HG02623 (cell line): Measurements from ENCODE around the gene GGNBP2.
"Not testable (repeated sequence)": the region's sequence is repeated elsewhere in the genome, so short reads cannot be mapped to it uniquely, and the experiment has no call there.

Experiments
- ATAC-seq: cut with Tn5 transposase; IDR thresholded peaks from one replicate; pipeline ENCODE4 v1.9.1; 2021; ENCODE audit warnings: moderate library complexity; ENCODE audit not compliant: unreplicated experiment

Gene GGNBP2, protein sequence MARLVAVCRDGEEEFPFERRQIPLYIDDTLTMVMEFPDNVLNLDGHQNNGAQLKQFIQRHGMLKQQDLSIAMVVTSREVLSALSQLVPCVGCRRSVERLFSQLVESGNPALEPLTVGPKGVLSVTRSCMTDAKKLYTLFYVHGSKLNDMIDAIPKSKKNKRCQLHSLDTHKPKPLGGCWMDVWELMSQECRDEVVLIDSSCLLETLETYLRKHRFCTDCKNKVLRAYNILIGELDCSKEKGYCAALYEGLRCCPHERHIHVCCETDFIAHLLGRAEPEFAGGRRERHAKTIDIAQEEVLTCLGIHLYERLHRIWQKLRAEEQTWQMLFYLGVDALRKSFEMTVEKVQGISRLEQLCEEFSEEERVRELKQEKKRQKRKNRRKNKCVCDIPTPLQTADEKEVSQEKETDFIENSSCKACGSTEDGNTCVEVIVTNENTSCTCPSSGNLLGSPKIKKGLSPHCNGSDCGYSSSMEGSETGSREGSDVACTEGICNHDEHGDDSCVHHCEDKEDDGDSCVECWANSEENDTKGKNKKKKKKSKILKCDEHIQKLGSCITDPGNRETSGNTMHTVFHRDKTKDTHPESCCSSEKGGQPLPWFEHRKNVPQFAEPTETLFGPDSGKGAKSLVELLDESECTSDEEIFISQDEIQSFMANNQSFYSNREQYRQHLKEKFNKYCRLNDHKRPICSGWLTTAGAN

DNA sequence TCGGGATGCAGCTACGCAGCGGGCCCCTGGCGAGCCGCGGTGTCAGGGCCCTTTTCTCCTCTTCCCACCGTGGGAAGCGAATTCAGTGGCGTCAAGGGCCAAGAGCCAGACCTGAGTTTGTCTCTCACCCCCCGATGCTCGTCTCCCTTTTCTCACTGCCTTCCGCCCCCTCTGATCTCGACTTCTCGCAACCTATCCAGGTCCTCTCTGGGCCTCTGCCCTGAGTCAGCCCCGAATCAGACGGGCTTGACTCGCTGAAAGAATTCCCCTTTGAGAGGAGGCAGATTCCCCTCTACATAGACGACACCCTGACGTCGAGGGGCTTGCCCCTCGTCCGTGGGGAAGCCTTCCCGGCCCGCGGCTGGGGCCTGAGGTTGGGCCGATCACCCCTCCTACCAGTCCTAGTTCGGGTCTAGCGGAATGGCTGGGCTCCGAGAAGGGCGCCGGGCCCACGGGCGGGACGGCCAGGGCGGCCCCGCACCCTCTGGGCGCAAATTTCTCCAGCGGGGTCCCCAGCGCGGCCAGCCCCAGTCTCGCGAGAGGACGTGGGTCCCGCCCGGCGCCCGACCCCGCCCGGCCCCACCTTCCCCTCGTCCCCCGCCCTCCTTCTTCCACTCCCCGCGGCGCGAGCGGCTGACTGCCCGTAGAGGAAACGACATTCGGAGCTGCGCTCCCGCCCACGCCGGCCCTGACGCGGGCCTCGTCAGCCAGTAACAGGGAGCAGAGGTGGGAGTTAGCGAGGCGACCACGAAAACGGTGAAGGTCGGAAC, at the start of gene GGNBP2:
TSS of gene GGNBP2 (plus strand) at position 613 of the 770 bp plus-strand sequence. CDS start 806 bp downstream, outside the sequence.
- peak; percentile 43 for ATAC-seq

DNA sequence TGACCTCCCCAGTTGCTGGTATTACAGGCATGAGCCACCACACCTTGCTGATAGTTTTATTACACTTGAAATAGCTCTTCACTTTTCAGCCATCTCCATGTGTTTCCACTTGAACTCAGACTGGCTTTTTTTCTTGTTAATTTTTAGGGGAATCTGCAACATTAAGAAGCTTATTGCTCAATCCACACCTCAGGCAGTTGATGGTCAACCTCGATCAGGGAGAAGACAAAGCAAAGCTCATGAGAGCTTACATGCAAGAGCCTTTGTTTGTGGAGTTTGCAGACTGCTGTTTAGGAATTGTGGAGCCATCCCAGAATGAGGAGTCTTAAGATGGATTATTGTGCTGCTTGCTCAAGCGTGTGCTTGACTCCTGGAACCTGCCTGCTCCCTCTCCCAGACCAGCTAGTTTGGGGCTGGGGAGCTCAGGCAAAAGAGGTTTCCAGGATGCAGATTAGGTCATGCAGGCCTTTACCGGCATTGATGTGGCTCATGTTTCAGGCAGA, 49.6 kb upstream of the GGNBP2 start:
- ATAC-seq = no peak

DNA sequence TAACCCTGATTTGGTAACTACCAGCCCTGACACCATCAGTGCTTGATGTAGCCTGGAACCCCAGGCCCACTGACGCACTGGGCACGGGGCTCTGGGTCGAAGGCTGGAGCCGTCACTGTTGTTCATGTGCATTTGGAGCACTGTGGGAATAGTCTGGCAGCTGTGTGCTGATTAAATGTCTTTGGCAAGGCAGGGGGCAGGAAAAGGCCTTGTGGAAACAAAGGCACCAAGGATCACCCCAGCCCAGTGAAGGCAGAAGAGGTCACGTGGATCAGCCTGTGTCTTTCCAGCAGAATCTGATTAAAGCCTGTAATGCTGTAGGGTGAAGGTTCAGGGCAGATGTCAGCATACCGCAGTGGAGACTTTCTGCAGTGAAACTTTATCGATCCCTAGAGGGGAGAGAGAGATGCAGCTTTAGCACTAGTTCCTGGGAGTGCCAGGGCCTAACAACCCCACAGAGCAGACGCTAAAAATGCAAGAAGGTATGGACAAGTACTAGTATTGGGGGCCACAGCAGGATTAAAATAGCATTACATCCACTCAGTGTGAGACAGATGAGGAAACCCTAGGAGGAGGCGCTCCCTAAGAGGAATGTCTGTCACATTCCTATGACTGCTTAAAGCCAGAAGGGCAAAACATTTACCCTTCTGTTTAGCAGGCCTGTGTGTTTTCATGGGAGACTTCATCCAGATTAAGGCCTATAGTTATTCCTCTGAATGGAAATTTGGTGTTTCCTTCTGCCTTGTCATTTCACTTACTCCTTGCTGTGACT, 48.5 kb upstream of the GGNBP2 start:
- no peak for ATAC-seq

DNA sequence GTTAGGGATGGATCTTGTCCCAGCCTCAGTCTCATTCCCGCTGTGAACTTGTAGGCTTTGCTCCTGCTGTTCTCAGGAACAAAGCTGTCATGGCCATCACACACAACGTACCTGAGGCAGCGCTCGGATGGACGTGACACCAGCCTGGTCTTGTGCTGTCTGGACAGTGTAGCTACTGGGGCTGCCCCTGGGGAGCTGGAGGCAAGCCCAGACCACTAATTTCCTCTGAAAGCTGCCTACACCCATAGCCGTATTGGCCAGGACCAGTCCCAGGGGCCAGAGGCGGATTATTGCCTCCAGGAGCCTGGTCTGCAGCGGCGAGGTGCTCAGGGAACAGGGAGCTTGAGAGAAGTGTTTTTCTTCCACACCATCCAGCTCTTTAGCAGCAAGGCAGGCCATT, 46.6 kb upstream of the GGNBP2 start:
- no peak for ATAC-seq

DNA sequence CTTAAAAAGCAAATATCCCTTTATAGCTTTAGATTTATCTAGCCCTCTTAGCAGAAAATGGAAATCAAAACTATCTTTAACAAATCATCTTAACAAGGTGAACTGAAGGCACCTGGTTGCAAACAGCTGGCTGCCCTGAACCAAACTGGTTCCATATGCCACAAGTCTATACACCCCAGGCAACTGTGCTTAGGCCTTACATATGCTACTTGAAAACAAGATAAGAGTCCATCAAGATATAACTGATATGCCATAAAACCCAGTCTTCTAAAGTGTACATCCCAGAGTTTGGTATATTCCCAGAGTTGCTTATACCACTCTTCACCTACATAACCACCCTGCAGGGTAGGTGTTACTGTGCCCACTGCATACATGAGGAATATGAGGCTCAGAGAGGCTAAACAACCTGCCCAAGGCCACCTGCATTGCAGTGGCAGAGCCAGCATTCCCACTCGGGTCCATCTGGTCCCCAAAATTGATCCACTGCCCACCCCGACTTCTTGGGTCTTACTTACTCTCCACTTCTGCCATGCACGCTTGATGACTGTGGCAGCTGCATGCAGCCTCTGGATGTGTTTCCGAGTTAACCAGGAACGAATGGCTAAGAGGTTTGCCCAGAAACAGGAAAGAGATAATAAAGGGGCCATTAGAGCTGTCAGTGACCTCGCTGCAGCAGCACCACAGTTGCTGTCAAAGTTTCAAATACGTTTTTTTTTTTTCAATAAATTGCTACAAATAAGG, 46.0 kb upstream of the GGNBP2 start:
- no peak for ATAC-seq

DNA sequence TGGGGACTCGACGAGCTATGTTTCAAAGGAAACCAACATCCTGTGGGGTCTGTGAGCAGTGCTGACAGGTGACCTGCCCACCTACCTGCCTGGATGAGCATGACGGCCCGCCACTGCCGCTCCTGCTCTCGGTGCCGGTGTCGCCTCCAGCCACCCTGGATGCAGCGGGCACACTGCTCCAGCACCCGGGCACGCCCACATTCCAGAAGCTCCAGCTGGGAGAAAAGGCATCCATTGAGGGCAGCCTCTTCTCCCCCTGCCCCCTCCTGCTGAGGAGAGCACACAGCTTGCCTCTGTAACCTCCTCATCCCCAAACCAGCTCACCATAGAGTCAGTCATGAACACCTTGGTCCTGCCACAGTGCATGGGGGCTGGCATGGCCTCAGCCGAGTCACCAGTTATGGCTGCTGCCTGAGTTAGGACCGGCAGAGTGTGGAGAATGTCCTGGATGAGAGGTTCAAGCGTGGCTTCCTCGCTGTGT, 43.9 kb upstream of the GGNBP2 start:
- ATAC-seq = no peak

DNA sequence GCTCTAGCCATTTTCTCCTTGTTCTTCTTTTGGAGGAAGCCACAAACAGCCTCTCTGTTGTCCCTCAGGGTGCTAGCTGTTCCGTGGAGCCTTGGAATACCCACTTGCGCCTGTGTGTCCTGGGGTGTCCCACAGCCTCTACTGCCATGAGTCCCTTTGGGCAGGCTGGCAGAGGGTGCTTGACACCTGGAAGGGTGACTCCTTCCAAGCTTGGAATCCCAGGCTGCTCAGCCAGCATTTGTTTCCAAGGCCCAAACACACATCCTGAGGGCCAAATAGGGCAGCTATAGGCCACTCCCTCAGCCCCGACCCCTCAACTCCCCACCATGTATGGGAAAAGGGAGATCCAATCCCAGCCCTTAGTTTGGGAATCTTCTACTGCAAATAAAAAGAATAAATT, 43.4 kb upstream of the GGNBP2 start:
- ATAC-seq = no peak

DNA sequence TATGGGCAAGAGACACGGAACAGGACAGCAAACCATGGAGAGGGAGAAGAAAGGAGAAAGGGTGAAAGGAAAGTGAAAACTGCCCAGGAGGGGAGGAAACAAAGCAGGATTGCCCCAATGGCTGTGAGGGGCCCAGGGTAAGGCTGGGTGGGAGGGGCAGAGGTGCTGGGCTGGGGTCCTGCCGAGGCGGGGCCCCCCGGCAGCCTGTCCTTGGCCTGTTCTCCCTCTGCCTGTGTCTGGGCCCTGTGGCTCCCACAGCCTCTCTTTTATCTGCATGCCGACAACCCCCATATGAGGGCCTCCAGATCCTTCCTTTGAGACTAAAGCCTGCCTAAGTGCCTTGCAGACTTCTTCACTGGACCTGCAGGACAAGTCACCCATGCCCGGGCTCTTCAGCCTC, 42.8 kb upstream of the GGNBP2 start:
- no peak for ATAC-seq

DNA sequence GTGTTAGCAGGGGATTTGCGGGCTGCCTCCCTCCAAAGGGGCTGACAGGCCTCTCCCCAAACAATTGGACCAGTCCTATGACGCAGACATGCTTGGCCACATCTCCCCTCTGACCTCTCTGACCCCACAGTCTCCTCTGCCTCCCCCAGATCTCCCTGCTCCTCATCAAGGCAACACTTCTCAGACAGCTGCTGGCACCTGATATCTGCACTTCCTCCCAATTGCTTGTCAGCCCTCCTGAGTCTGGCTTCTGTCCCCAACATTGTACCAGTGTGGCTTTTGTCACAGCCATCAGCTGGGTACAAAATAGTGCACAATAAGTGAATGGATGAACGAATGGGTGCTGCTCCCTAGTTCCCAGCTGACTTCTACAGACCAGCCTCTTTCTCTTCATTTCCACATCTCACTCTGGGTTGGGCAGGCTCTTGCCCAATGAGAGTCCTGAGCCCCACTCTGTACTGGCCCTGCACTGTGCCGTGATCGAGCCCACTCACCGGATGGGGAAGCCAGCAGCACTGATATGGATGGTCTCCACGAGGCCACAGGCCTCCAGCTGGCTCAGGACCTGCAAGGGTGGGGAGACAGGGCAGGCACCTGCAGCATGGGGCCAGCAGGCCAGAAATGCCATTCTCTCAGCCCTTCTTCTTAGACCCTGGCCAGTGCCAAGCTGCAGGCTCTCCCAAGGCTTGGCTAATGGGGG, 41.1 kb upstream of the GGNBP2 start:
- no peak for ATAC-seq

DNA sequence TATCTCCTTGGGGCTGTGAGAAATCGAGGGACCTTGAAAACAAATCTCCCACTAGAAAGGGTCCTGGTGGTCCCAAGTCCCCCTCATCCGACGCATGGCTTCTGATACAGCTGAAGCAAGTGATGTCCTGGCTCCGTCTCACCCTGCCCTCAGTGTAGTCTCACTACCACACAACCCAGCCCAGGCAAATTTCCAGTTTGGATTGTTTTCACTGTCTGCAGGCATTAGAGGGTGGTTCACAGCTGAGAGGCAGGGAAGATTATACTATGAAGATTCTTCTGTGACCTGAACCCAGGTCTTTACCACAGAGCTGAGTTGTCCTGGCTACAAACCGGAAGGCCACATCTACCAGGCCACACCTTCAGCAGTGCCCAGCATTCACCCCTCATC, 40.6 kb upstream of the GGNBP2 start:
- ATAC-seq = no peak

DNA sequence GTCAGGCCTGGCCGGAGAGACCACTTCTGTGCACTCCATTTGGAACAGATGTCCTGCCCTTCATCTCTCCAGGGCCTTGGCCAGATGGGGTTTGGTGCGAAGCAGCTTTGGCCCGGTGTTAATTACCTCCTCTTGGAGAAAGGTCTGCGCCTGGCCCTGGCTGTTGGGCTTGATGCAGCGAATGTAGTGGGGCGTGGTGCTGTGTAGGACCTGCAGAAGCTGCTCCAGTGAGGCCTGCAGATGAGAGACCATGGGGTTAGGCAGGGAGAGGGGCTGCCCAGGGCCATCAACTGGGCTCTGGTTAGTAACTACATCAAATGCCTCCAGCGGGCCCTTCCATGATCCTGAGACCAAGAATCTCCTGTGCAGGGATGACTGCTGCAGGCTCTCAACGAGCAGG, 39.5 kb upstream of the GGNBP2 start:
- no peak for ATAC-seq

DNA sequence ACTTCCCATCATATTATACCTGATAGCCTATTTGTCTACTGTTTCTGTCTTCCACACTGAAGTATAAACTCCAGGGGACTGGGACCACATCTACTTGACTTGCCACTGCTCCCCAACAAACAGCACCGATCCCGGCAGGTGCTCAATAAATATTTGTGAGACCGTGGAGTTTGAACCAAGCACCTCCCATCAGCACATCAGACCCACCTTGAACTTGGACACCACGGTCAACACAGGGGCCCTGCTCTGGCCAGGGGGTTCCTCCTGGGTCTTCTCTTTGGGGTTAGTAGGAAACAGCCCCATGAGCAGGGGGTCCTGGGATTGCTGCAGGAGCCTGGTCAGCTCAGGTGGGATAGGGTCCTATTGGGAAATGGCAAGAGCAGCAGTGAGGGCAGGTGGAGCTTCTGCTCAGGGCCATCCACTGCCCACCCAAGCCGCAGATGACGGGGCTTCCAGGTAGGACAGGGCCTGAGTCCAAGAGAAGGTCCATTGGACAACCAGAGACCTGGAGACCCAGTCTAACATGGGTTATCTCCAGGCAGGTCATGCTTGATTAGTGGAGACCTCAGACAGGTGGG, 38.4 kb upstream of the GGNBP2 start:
- no peak for ATAC-seq

DNA sequence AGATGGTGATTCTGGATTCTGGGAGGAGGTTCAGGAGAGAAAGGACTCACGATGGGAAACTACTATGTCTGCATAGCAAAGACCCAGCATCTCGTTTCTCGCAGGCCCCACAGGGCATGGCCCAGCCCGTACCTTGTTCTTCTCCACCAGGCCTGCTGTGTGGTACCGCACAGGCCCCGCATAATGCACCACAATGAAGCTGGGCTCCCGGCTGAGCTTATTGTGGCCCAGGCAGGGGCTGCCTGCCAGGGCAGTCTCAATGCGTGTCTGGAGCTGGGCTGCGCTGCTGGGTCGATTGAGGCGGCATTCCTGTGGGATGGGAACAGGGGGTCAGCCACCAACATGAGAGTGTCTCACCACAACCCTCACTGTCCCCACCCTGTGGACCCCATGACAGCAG, 37.9 kb upstream of the GGNBP2 start:
- no peak for ATAC-seq

DNA sequence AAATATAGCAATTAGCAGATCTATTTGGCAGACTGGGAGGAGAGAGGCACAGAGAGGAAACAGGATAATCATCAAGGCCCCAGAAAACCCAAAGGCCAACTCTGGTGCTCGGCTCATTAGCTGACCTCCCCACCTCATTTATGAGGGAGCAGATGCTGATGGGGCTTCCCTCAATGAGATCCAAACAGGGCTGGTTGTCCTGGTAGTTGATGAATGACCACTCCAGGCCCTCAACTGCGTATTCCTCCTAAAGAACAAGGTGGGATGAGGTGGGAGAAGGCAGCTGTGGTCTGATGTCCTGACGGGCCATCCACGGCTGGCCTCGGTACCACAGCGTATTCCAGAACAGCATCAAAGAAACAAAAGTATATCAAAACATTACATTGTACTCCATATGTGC, 37.5 kb upstream of the GGNBP2 start:
- no peak for ATAC-seq

DNA sequence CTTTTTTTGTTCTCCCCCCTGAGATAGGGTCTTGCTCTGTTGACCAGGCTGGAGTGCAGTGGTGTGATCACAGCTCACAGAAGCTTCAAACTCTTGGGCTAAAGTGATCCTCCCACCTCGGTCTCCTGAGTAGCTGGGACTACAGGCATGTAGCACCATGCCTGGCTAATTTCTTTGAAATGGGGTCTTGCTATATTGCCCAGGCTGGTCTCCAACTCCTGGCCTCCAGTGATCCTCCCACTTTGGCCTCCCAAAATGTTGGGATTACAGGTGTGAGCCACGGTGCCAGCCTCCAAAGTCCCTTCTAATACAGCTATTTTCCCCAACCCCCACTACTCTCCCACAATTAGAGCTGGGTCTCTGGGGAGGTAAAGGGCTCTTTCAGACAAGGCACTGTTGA, 36.3 kb upstream of the GGNBP2 start:
- ATAC-seq = not testable (repeated sequence)

DNA sequence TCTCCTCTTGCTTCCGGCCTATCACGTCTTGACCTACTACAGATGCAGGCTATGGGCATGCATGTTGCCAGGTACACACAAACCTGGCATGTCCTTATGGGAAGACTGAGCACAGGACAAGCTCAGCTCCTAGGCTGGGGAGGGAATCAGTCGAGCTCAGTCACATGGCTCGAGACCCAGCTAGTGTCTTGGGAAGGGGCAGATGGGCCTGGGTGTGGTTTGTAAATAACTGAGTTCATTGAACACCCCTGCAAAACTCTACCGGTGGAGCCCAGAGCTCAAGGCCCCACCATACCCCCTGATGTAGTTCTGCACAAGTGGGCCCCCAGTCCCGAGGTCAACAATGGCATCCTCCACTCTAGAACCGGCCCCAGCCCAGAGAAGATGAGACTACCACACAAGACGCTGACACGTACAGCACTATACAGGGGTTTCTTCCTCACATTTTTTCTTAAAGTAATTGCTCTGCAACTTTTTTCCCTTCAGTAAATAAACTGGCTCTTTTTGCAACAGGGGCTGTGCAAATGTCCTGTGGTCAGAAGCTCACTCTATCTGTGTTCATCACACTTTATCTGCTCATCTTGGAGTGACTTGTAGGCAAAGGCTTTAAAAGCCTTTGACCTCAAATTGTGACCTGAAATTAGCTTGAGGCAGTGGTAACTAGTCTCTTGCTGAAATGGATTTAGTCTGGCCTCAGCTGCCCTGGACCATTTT, 35.3 kb upstream of the GGNBP2 start:
- ATAC-seq = no peak

DNA sequence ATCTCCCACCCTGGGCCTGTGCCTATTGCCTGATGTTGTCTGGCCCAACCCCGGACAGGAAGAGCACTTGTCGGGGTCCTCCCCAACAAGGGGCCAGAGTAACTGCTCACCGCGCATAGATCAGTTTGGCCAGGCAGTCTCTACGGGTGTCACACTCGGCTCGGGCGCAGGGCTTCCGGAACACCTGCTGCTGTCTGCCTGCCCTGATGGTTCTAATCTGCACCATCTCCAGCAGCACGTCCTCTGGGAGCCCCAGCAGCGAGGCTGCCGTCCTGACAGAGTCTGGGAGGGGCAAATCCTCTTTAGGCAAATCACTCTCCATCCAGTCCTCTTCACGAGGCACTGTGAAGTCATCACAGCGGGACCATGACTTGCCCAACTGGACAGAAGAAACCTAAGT, 34.1 kb upstream of the GGNBP2 start:
- no peak for ATAC-seq

DNA sequence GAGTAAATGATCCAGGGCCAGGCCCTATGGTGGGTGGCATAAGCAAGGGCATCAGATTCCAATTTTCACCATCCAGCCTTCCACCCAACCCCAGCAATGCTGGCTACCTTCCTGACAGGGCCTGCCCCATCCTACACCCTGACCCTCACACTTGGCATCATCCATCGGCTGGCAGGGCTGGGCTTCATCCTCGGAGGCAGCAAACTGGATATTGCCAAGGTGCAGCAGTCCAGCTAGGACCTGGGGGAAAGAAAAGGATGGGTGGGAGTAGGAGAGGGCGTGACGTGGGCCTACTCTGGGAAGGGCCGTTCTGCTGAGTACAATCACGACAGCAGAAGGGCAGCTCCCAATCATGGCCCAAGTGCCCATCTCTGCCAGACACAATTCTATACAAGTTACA, 33.5 kb upstream of the GGNBP2 start:
- ATAC-seq = no peak
